Measurements from ENCODE around the gene SLC39A13. TPM values are rescaled to one million over a fixed set of nuclear protein-coding genes. Genes with fewer than 3 reads are reported as not detected.

SLC39A13 gene
- total and polyA plus RNA-seq, 8 donors, result 14.6 to 55.6 (median 22.4) TPM

GRCh38 chr11:47378836-47379170 lies 29.6 kb upstream of the SLC39A13 start:
- ATAC-seq (no peak), FAIRE-seq (no peak), DNase-seq (no peak)
- H3K27ac ChIP-seq, result peak overlapping the region in 2 of 4 donors; percentile 14 to 15
- H3K4me1 ChIP-seq, result no peaks in the 10 kb centered on the region
- intact Hi-C loops (cut with DNase I), result loop anchor here in 2 of 3 donors (5.0 to 10.0 kb wide), 2 partner anchors 66 to 68 kb away; partner anchors contain the start of gene RAPSN (in 2 of the 2)
- H3K4me3 ChIP-seq, result no peak overlapping the region
- no peaks in the 10 kb centered on the region for H3K36me3 ChIP-seq
- TF ChIP-seq CTCF (IDR thresholded peaks at IDR 0.05), result no peak
- no peaks in the 10 kb centered on the region for H3K9me3 ChIP-seq
- no peaks in the 10 kb centered on the region for H3K27me3 ChIP-seq

- intact Hi-C loops (cut with DNase I), result loop anchor here in 2 of 3 donors (5.0 to 10.0 kb wide), 2 partner anchors 65 to 68 kb away; partner anchors contain the start of gene RAPSN (in 2 of the 2)
- Histone ChIP-seq H3K9me3 (no peaks in the 10 kb centered on the region), H3K27ac (no peak overlapping the region), H3K36me3 (no peaks in the 10 kb centered on the region), H3K4me1 (no peaks in the 10 kb centered on the region), H3K27me3 (no peaks in the 10 kb centered on the region), H3K4me3 (no peak overlapping the region)
- no peak for TF ChIP-seq CTCF (IDR thresholded peaks at IDR 0.05)
- DNase-seq (no peak), ATAC-seq (no peak), FAIRE-seq (no peak)
- 64 to 71% methylated on average over 2 of the region's 2 CpGs for WGBS, 2 donors
These were observed 29.1 kb upstream of the SLC39A13 start for GRCh38 chr11:47379317-47379716.

- intact Hi-C loops (cut with DNase I), result no loop called here
- no peak overlapping the region for H3K4me3 ChIP-seq
- ATAC-seq (no peak), DNase-seq (no peak), FAIRE-seq (no peak)
- H3K27me3 ChIP-seq, result no peaks in the 10 kb centered on the region
- no peaks in the 10 kb centered on the region for H3K4me1 ChIP-seq
- no peak overlapping the region for H3K27ac ChIP-seq
- no peak for TF ChIP-seq CTCF (IDR thresholded peaks at IDR 0.05)
- no peaks in the 10 kb centered on the region for H3K9me3 ChIP-seq
- 78 to 93% methylated on average over 2 of the region's 2 CpGs for WGBS, 2 donors
- H3K36me3 ChIP-seq, result no peaks in the 10 kb centered on the region
These were observed 28.3 kb upstream of the SLC39A13 start for GRCh38 chr11:47380078-47380477.

GRCh38 chr11:47383071-47383470 lies 25.3 kb upstream of the SLC39A13 start:
- TF ChIP-seq CTCF (IDR thresholded peaks at IDR 0.05), result no peak
- FAIRE-seq, result no peak
- H3K36me3 ChIP-seq, result no peaks in the 10 kb centered on the region
- DNase-seq, result no peak
- H3K27ac ChIP-seq, result no peak overlapping the region
- H3K4me3 ChIP-seq, result no peak overlapping the region
- intact Hi-C loops (cut with DNase I), result no loop called here
- H3K27me3 ChIP-seq, result no peaks in the 10 kb centered on the region
- H3K9me3 ChIP-seq, result no peaks in the 10 kb centered on the region
- ATAC-seq, result no peak
- WGBS, 2 donors, result 44 to 65% methylated on average over 4 of the region's 4 CpGs
- H3K4me1 ChIP-seq, result no peaks in the 10 kb centered on the region

GRCh38 chr11:47384498-47384897 lies 23.9 kb upstream of the SLC39A13 start:
- ATAC-seq, result no peak
- no peak overlapping the region for H3K4me3 ChIP-seq
- no peaks in the 10 kb centered on the region for H3K4me1 ChIP-seq
- H3K27me3 ChIP-seq, result no peaks in the 10 kb centered on the region
- TF ChIP-seq CTCF (IDR thresholded peaks at IDR 0.05), result no peak
- H3K27ac ChIP-seq, result no peak overlapping the region
- no peaks in the 10 kb centered on the region for H3K9me3 ChIP-seq
- no peak for DNase-seq
- intact Hi-C loops (cut with DNase I), result no loop called here
- H3K36me3 ChIP-seq, result no peaks in the 10 kb centered on the region
- no peak for FAIRE-seq
- WGBS, 2 donors, result 83 to 87% methylated on average over 4 of the region's 4 CpGs

Data from pancreas (tissue), 10 donors.